SK-N-SH (cell line): Measurements from ENCODE around the gene ZFP36. TPM values are rescaled to one million over a fixed set of nuclear protein-coding genes. Genes with fewer than 3 reads are reported as not detected.

Experiments used
- CTCF ChIA-PET: fragments of 300-600, 350-600 bp; formaldehyde crosslinking; extraction: SDS; loops from one replicate; lab custom pipeline; 2021; lab: Yijun Ruan, JAX
- POLR2A ChIA-PET: fragments of 350-600 bp; sonication (Branson Sonifier 250); formaldehyde crosslinking; extraction: SDS; loops from one replicate; lab custom pipeline; 2020; ENCODE audit warnings: antibody characterized with exemption, inconsistent platforms; lab: Yijun Ruan, JAX
- DNase-seq: peaks from one replicate; pipeline ENCODE4 v3.0.0; 2012
- H2AFZ ChIP-seq: fragments of 200-600 bp; sonication (generic); 2 replicates; pipeline ENCODE4 v1.8.1; 2016; ENCODE audit warnings: antibody characterized with exemption, mild to moderate bottlenecking, low read depth
- H3F3A ChIP-seq: fragments of 200-600 bp; sonication (generic); replicated peaks from 2 replicates; pipeline ENCODE3; 2016; ENCODE audit warnings: antibody characterized with exemption, mild to moderate bottlenecking; ENCODE audit not compliant: insufficient read depth
- H3K27ac ChIP-seq, 2 experiments: fragments of 200-500 bp in 1 of 2; fragments of 200-600 bp in 1 of 2; sonication (Bioruptor generic) in 1 of 2; sonication (generic), shearing (Covaris generic) in 1 of 2; 2 replicates each; pipeline versions ENCODE4 v1.5.1 to v1.6.1; 2014 to 2016; ENCODE audit warnings: low read depth in 2 of 2, inconsistent platforms in 1 of 2, low read length in 1 of 2, mild to moderate bottlenecking in 1 of 2, mixed read lengths in 1 of 2
- H3K27me3 ChIP-seq: fragments of 200-600 bp; sonication (generic), shearing (Covaris generic); 2 replicates; pipeline ENCODE4 v1.6.1; 2016; ENCODE audit warnings: mixed run types; ENCODE audit not compliant: insufficient read depth
- H3K36me3 ChIP-seq, 2 experiments: fragments of 200-500 bp in 1 of 2; fragments of 200-600 bp in 1 of 2; sonication (Bioruptor generic) in 1 of 2; sonication (generic) in 1 of 2; replicated peaks in 1 of 2; 2 replicates each; pipeline versions ENCODE3 to v1.5.1; 2014 to 2016; ENCODE audit warnings: low read length in 1 of 2, mild to moderate bottlenecking in 1 of 2; ENCODE audit not compliant: insufficient read depth in 2 of 2, control insufficient read depth in 1 of 2
- H3K4me1 ChIP-seq, 2 experiments: fragments of 200-500 bp in 1 of 2; fragments of 200-600 bp in 1 of 2; sonication (Bioruptor generic) in 1 of 2; sonication (generic), shearing (Covaris generic) in 1 of 2; 2 replicates each; pipeline versions ENCODE4 v1.5.1 to v1.6.1; 2014 to 2016; ENCODE audit warnings: low read depth in 1 of 2, low read length in 1 of 2, mixed run types in 1 of 2; ENCODE audit not compliant: insufficient read depth in 2 of 2, control insufficient read depth in 1 of 2
- H3K4me2 ChIP-seq: fragments of 200-600 bp; sonication (generic), shearing (Covaris generic); 2 replicates; pipeline ENCODE4 v1.6.1; 2017; ENCODE audit warnings: mixed run types
- H3K4me3 ChIP-seq, 2 experiments: fragments of 200-500 bp in 1 of 2; fragments of 200-600 bp in 1 of 2; sonication (Bioruptor generic) in 1 of 2; sonication (generic), shearing (Covaris generic) in 1 of 2; 2 replicates each; pipeline versions ENCODE4 v1.5.1 to v1.8.1; 2014 to 2016; ENCODE audit warnings: low read depth in 2 of 2, inconsistent platforms in 1 of 2, low read length in 1 of 2, mild to moderate bottlenecking in 1 of 2, mixed read lengths in 1 of 2, moderate library complexity in 1 of 2
- H3K79me2 ChIP-seq: fragments of 200-600 bp; sonication (generic); 2 replicates; pipeline ENCODE4 v1.8.1; 2017; ENCODE audit warnings: mild to moderate bottlenecking; ENCODE audit not compliant: insufficient read depth
- H3K9ac ChIP-seq: fragments of 200-600 bp; sonication (generic); 2 replicates; pipeline ENCODE4 v1.6.1; 2017; ENCODE audit warnings: mixed run types
- H3K9me2 ChIP-seq: fragments of 200-600 bp; sonication (generic); 2 replicates; pipeline ENCODE4 v1.6.1; 2017; ENCODE audit warnings: mixed run types
- H3K9me3 ChIP-seq: fragments of 200-600 bp; sonication (generic); 2 replicates; pipeline ENCODE4 v1.6.1; 2017; ENCODE audit warnings: mixed run types, mild to moderate bottlenecking, moderate library complexity
- H4K20me1 ChIP-seq: fragments of 200-600 bp; sonication (generic); 2 replicates; pipeline ENCODE4 v1.6.1; 2017; ENCODE audit warnings: mild to moderate bottlenecking, mixed run types; ENCODE audit not compliant: insufficient read depth
- ELF1 ChIP-seq: IDR thresholded peaks from 2 replicates; pipeline ENCODE4 v1.4.0; 2012
- EZH2phosphoT487 ChIP-seq: fragments of 200-600 bp; sonication (generic); IDR thresholded peaks from 2 replicates; pipeline ENCODE4 v1.6.1; 2017; ENCODE audit warnings: low read depth, mixed run types, mild to moderate bottlenecking, antibody characterized with exemption, moderate library complexity, borderline replicate concordance
- FOSL2 ChIP-seq: IDR thresholded peaks from 2 replicates; pipeline ENCODE4 v1.4.0; 2012; ENCODE audit warnings: low read depth, mild to moderate bottlenecking, moderate library complexity, borderline replicate concordance
- FOXJ3 ChIP-seq: sonication (generic); formaldehyde crosslinking; IDR thresholded peaks from 2 replicates; pipeline ENCODE4 v1.5.1; 2020; ENCODE audit warnings: mild to moderate bottlenecking, missing genetic modification reagents
- FOXM1 ChIP-seq: IDR thresholded peaks from 2 replicates; pipeline ENCODE4 v1.4.0; 2012; ENCODE audit warnings: low read depth, mild to moderate bottlenecking
- GABPA ChIP-seq: IDR thresholded peaks from 2 replicates; pipeline ENCODE4 v1.4.0; 2012; ENCODE audit warnings: low read depth, mild to moderate bottlenecking
- JUND ChIP-seq: IDR thresholded peaks from 2 replicates; pipeline ENCODE4 v1.4.0; 2012
- NFIC ChIP-seq: IDR thresholded peaks from 2 replicates; pipeline ENCODE4 v1.4.0; 2012; ENCODE audit warnings: borderline replicate concordance
- NRF1 ChIP-seq: IDR thresholded peaks from 2 replicates; pipeline ENCODE4 v1.6.1; 2012; ENCODE audit warnings: low read depth, mild to moderate bottlenecking, low read length
- POLR2AphosphoS5 ChIP-seq: IDR thresholded peaks from 2 replicates; pipeline ENCODE4 v1.6.1; 2012; ENCODE audit warnings: low read depth, low read length
- RAD21 ChIP-seq: IDR thresholded peaks from 2 replicates; pipeline ENCODE4 v1.6.1; 2012; ENCODE audit warnings: mild to moderate bottlenecking, low read length
- SIN3A ChIP-seq: IDR thresholded peaks from 2 replicates; pipeline ENCODE4 v1.6.1; 2012; ENCODE audit warnings: low read depth, mild to moderate bottlenecking, low read length, moderate library complexity, borderline replicate concordance
- TAF1 ChIP-seq: IDR thresholded peaks from 2 replicates; pipeline ENCODE4 v1.6.1; 2012; ENCODE audit warnings: low read depth, mild to moderate bottlenecking, low read length, moderate library complexity, borderline replicate concordance
- TCF12 ChIP-seq: IDR thresholded peaks from 2 replicates; pipeline ENCODE4 v1.4.0; 2012
- WGBS: methylation state at CpG from one replicate; pipeline ENCODE4 v1.1.6; 2017; ENCODE audit warnings: low lambda C conversion rate; 5-methylcytosine and 5-hydroxymethylcytosine counted together
- polyA plus RNA-seq, 3 experiments: library from polyadenylated mRNA; depleted of rRNA; stranded (reverse); fragments of >200 nt; gene quantifications; 2 replicates each; pipeline ENCODE4 v1.2.3, GENCODE V29; 2012
- TF ChIP-seq, protein P1 (sequence below): IDR thresholded peaks from 2 replicates; pipeline ENCODE4 v1.4.0; 2012; ENCODE audit warnings: low read depth, borderline replicate concordance
- TF ChIP-seq, protein P2 (sequence below): IDR thresholded peaks from 2 replicates; pipeline ENCODE4 v1.4.0; 2012; ENCODE audit warnings: low read depth
- TF ChIP-seq, protein P3 (sequence below): IDR thresholded peaks from 2 replicates; pipeline ENCODE4; 2012
- TF ChIP-seq, protein P4 (sequence below): fragments of 200-600 bp; sonication (generic); IDR thresholded peaks from 2 replicates; pipeline ENCODE4 v1.6.1; 2017; ENCODE audit warnings: antibody characterized with exemption, mild to moderate bottlenecking, moderate library complexity

Gene ZFP36
- polyA plus RNA-seq, 1 of the 3 experiments (the other 2 are of a cell fraction): 49.3 TPM

DNA sequence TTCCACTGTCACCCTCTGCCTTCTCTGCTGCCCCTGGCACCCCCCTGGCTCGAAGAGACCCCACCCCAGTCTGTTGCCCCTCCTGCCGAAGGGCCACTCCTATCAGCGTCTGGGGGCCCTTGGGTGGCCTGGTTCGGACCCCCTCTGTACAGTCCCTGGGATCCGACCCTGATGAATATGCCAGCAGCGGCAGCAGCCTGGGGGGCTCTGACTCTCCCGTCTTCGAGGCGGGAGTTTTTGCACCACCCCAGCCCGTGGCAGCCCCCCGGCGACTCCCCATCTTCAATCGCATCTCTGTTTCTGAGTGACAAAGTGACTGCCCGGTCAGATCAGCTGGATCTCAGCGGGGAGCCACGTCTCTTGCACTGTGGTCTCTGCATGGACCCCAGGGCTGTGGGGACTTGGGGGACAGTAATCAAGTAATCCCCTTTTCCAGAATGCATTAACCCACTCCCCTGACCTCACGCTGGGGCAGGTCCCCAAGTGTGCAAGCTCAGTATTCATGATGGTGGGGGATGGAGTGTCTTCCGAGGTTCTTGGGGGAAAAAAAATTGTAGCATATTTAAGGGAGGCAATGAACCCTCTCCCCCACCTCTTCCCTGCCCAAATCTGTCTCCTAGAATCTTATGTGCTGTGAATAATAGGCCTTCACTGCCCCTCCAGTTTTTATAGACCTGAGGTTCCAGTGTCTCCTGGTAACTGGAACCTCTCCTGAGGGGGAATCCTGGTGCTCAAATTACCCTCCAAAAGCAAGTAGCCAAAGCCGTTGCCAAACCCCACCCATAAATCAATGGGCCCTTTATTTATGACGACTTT, 2.0 kb downstream of the ZFP36 start:
- Histone ChIP-seq H3K36me3 (peaks cover 0 to 7% of the 10 kb centered on the region in 2 experiments), H3K79me2 (peaks cover 38% of the 10 kb centered on the region), H4K20me1 (peaks cover 19% of the 10 kb centered on the region), H3K4me3 (peak overlapping the region; percentile 82 to 98; a peak in 3 of 4 replicates), H3K27ac (peak overlapping the region in 1 of 2 experiments; percentile 91; a peak in 2 of 4 replicates), H3K9ac (peak overlapping the region; percentile 97; the same call in 1 of the 2 replicates), H3F3A (peaks cover 42% of the 10 kb centered on the region), H3K27me3 (no peaks in the 10 kb centered on the region), H3K9me3 (no peaks in the 10 kb centered on the region), H3K4me1 (peaks cover 27 to 28% of the 10 kb centered on the region in 2 experiments; a peak in 3 of 4 replicates), H3K4me2 (peak overlapping the region; percentile 92), H3K9me2 (no peaks in the 10 kb centered on the region), H2AFZ (no peak overlapping the region)
- TF ChIP-seq TAF1: no peak
- TF ChIP-seq FOSL2: no peak
- TF ChIP-seq ELF1: no peak
- no peak for TF ChIP-seq NFIC
- TF ChIP-seq JUND: no peak
- TF ChIP-seq, protein P1, sequence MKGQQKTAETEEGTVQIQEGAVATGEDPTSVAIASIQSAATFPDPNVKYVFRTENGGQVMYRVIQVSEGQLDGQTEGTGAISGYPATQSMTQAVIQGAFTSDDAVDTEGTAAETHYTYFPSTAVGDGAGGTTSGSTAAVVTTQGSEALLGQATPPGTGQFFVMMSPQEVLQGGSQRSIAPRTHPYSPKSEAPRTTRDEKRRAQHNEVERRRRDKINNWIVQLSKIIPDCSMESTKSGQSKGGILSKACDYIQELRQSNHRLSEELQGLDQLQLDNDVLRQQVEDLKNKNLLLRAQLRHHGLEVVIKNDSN: no peak
- no peak for TF ChIP-seq FOXJ3 (CRISPR knock-in tag)
- TF ChIP-seq, protein P2, sequence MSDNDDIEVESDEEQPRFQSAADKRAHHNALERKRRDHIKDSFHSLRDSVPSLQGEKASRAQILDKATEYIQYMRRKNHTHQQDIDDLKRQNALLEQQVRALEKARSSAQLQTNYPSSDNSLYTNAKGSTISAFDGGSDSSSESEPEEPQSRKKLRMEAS: no peak
- no peak for TF ChIP-seq EZH2phosphoT487
- 0 out of 2 replicates have a peak, but pooled peaks have one; percentile 28 for TF ChIP-seq POLR2AphosphoS5
- TF ChIP-seq NRF1: no peak
- no peak for TF ChIP-seq GABPA
- TF ChIP-seq FOXM1: peak; percentile 18; the same call in 1 of the 2 replicates
- POLR2A ChIA-PET: interaction anchor here (2.5 kb wide), 1 partner anchor 27 kb away, joined by 12 read pairs; the partner anchor contains the start of gene RPS16
- CTCF ChIA-PET: interaction anchor here (1.0 to 3.9 kb wide), 4 partner anchors 11 to 130 kb away, joined by 3 to 52 read pairs (median 4); no protein-coding TSS in a partner anchor
- 71% methylated on average over 15 of the region's 20 CpGs for WGBS
- no peak for DNase-seq

DNA sequence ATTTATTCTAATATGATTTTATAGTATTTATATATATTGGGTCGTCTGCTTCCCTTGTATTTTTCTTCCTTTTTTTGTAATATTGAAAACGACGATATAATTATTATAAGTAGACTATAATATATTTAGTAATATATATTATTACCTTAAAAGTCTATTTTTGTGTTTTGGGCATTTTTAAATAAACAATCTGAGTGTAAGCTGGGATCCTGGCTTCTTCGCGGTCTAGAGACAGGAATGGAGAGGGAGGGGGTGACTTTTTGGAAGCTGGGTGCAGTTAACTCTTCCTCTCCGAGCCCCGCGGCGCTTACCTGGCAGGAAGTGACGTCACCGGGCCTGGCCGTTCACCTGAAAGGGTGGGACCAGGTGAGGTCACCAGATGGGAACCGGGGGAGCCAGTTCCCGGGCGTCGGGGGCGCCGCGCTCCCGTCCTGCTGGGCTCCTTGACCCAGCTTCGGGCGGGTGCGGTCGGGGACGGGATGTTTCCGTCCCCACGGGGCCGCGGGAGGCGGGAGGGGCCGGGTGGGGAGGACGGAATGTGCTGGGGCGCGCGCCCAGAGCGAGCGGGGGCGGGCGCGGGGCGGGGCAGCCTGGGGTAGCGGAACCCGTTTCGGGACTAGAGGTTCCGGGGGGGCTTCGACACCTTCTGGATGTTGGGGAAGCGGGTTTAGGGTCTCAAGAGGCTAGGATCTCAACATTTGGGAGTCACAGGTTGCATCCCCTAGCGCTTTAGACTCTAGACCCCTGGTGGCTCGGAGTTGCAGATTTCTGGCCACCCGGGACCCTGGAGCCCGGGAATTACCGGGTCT, 2.8 kb downstream of the ZFP36 start:
- WGBS: 9% methylated on average over 38 of the region's 52 CpGs
- peak overlapping the region; percentile 86 to 91 for H3K27ac ChIP-seq
- no peak overlapping the region for H2AFZ ChIP-seq
- ChIA-PET POLR2A (no interaction called here), CTCF (interaction anchor here (0.7 to 3.9 kb wide), 2 partner anchors 12 to 287 kb away, joined by 3 to 52 read pairs; no protein-coding TSS in a partner anchor)
- H3K36me3 ChIP-seq: peaks cover 0 to 7% of the 10 kb centered on the region in 2 experiments
- peak overlapping the region; percentile 82 to 98 for H3K4me3 ChIP-seq
- H3F3A ChIP-seq: peaks cover 41% of the 10 kb centered on the region
- H3K27me3 ChIP-seq: no peaks in the 10 kb centered on the region
- H3K9ac ChIP-seq: peak overlapping the region; percentile 68
- peak overlapping the region; percentile 92 for H3K4me2 ChIP-seq
- H3K79me2 ChIP-seq: peaks cover 46% of the 10 kb centered on the region
- no peaks in the 10 kb centered on the region for H3K9me3 ChIP-seq
- H3K9me2 ChIP-seq: no peaks in the 10 kb centered on the region
- peaks cover 23 to 32% of the 10 kb centered on the region in 2 experiments; a peak in 3 of 4 replicates for H3K4me1 ChIP-seq
- TF ChIP-seq GABPA (peak; percentile 39; the same call in 1 of the 2 replicates), EZH2phosphoT487 (no peak), SIN3A (no peak), RAD21 (no peak), POLR2AphosphoS5 (peak; percentile 34; the same call in 1 of the 2 replicates), TCF12 (no peak), JUND (peak; percentile 6; the same call in 1 of the 2 replicates)
- TF ChIP-seq, protein P3, sequence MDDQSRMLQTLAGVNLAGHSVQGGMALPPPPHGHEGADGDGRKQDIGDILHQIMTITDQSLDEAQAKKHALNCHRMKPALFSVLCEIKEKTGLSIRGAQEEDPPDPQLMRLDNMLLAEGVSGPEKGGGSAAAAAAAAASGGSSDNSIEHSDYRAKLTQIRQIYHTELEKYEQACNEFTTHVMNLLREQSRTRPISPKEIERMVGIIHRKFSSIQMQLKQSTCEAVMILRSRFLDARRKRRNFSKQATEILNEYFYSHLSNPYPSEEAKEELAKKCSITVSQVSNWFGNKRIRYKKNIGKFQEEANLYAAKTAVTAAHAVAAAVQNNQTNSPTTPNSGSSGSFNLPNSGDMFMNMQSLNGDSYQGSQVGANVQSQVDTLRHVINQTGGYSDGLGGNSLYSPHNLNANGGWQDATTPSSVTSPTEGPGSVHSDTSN: 0 out of 2 replicates have a peak, but pooled peaks have one; percentile 11
- TF ChIP-seq, protein P4, sequence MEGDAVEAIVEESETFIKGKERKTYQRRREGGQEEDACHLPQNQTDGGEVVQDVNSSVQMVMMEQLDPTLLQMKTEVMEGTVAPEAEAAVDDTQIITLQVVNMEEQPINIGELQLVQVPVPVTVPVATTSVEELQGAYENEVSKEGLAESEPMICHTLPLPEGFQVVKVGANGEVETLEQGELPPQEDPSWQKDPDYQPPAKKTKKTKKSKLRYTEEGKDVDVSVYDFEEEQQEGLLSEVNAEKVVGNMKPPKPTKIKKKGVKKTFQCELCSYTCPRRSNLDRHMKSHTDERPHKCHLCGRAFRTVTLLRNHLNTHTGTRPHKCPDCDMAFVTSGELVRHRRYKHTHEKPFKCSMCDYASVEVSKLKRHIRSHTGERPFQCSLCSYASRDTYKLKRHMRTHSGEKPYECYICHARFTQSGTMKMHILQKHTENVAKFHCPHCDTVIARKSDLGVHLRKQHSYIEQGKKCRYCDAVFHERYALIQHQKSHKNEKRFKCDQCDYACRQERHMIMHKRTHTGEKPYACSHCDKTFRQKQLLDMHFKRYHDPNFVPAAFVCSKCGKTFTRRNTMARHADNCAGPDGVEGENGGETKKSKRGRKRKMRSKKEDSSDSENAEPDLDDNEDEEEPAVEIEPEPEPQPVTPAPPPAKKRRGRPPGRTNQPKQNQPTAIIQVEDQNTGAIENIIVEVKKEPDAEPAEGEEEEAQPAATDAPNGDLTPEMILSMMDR: no peak
- peak; percentile 75 for DNase-seq
- peaks cover 20% of the 10 kb centered on the region for H4K20me1 ChIP-seq
